ENCODE data around the gene LEMD2.

DNA sequence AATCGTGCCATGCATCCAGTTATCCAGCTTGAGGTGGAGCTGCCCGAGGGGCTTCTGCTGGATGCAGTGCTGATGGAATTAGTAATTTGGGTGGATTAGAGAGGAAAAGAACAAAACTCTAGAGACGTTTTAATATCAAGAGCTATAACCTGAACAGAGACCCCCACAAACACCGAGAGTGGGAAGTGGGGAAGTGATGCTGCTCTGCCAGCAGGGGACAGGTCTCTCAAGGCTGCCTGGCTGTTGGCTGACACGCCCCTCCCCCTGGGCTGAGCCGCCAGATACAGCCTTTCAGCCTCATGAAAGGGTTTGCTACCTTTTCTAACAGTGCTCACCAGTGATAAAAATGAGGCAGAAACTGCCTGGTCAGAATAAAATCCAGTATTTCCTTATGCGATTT, 9.6 kb downstream of the LEMD2 start:
- TF ChIP-seq, protein P1, sequence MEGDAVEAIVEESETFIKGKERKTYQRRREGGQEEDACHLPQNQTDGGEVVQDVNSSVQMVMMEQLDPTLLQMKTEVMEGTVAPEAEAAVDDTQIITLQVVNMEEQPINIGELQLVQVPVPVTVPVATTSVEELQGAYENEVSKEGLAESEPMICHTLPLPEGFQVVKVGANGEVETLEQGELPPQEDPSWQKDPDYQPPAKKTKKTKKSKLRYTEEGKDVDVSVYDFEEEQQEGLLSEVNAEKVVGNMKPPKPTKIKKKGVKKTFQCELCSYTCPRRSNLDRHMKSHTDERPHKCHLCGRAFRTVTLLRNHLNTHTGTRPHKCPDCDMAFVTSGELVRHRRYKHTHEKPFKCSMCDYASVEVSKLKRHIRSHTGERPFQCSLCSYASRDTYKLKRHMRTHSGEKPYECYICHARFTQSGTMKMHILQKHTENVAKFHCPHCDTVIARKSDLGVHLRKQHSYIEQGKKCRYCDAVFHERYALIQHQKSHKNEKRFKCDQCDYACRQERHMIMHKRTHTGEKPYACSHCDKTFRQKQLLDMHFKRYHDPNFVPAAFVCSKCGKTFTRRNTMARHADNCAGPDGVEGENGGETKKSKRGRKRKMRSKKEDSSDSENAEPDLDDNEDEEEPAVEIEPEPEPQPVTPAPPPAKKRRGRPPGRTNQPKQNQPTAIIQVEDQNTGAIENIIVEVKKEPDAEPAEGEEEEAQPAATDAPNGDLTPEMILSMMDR (conservative IDR thresholded peaks at IDR 0.05; ENCODE audit: low read depth, low read length), result peak; percentile 30; the same call in 1 of the 2 replicates
- no peak for TF ChIP-seq EZH2 (IDR thresholded peaks at IDR 0.05; ENCODE audit: borderline replicate concordance, low read depth, low read length, poor library complexity, severe bottlenecking)
